Activated CD8-positive, alpha-beta T cell treated with anti-CD3 and anti-CD28 coated beads for 36 hours (primary cell): ENCODE measurements around the gene ETV6. TPM values are rescaled to one million over a fixed set of nuclear protein-coding genes. Genes with fewer than 3 reads are reported as not detected.

Source experiments
- ATAC-seq: fragments of 200-7000 bp; cut with Tn5 transposase; one replicate; pipeline ENCODE4 v1.10.0; 2021; ENCODE audit warnings: mild to moderate bottlenecking, moderate library complexity
- CTCF ChIA-PET: fragments of 350-600 bp; sonication (Branson Sonifier 250); formaldehyde crosslinking; loops from one replicate; lab custom pipeline; 2021; ENCODE audit warnings: antibody characterized with exemption; lab: Charles Lee
- POLR2A ChIA-PET: fragments of 350-600 bp; sonication (Branson Sonifier 250); formaldehyde crosslinking; loops from one replicate; lab custom pipeline; 2021; ENCODE audit warnings: antibody characterized with exemption; lab: Charles Lee
- DNase-seq: peaks from one replicate; pipeline ENCODE4 v3.0.0-alpha.2; 2020
- H3K27ac Mint-ChIP-seq: one replicate; pipeline ENCODE4 v1.8.0; 2021; ENCODE audit warnings: mild to moderate bottlenecking, mixed read lengths
- H3K27me3 Mint-ChIP-seq: one replicate; pipeline ENCODE4 v1.8.0; 2021; ENCODE audit warnings: mixed read lengths
- H3K36me3 Mint-ChIP-seq: one replicate; pipeline ENCODE4 v1.8.0; 2021; ENCODE audit warnings: low read depth, mixed read lengths
- H3K4me1 Mint-ChIP-seq: one replicate; pipeline ENCODE4 v1.8.0; 2021; ENCODE audit warnings: low read depth, mixed read lengths
- H3K4me3 Mint-ChIP-seq: one replicate; pipeline ENCODE4 v1.8.0; 2021; ENCODE audit warnings: mild to moderate bottlenecking, moderate library complexity, mixed read lengths
- H3K9me3 Mint-ChIP-seq: one replicate; pipeline ENCODE4 v1.8.0; 2021; ENCODE audit warnings: mixed read lengths
- intact Hi-C: fragments of 100-400 bp; cut with micrococcal nuclease; formaldehyde crosslinking; loops from one replicate; pipeline ENCODE4 v1.10.0; 2022
- total RNA-seq, 2 experiments: library from RNA; stranded (reverse); gene quantifications; one replicate each; pipeline ENCODE4 v1.2.3, GENCODE V29; 2021
- TF ChIP-seq, protein P1 (sequence below): fragments of 200-600 bp; IDR thresholded peaks from one replicate; pipeline ENCODE4 v1.8.0; 2022; ENCODE audit warnings: antibody characterized with exemption, mild to moderate bottlenecking

Gene ETV6
- total RNA-seq, 2 experiments from 2014 or later = 20.5 to 22.7 TPM

DNA sequence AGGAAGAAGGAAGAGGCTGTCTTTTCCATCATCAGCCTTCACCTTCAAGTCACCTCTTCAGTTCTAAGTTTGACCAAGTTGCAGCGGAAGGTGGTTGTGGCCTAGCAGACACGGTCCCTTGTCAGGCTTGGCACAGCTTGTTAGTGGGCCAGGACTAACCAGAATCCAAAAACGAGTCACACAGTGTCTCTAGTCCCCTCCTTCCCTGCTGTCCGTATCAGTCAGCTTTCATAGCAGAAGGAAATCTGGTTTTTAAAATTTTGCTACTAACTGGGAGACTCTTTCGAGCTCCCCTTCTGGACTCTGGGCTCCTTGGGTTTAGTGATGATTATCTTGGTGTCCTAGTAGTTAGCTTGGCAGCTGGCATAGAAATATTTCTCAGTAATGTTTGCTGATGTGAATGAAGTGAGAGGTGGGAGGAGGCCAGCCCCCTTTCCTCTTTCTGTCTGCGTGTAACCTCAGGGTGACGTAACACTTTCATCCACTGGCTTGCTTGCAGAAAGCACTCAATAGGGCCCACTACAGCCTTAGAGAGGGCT lies 3.8 kb downstream of the ETV6 start:
- TF ChIP-seq, protein P1, sequence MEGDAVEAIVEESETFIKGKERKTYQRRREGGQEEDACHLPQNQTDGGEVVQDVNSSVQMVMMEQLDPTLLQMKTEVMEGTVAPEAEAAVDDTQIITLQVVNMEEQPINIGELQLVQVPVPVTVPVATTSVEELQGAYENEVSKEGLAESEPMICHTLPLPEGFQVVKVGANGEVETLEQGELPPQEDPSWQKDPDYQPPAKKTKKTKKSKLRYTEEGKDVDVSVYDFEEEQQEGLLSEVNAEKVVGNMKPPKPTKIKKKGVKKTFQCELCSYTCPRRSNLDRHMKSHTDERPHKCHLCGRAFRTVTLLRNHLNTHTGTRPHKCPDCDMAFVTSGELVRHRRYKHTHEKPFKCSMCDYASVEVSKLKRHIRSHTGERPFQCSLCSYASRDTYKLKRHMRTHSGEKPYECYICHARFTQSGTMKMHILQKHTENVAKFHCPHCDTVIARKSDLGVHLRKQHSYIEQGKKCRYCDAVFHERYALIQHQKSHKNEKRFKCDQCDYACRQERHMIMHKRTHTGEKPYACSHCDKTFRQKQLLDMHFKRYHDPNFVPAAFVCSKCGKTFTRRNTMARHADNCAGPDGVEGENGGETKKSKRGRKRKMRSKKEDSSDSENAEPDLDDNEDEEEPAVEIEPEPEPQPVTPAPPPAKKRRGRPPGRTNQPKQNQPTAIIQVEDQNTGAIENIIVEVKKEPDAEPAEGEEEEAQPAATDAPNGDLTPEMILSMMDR = no peak
- Mint-ChIP-seq H3K9me3 (no peaks in the 10 kb centered on the region), H3K36me3 (peaks cover 12% of the 10 kb centered on the region), H3K27ac (peak overlapping the region; percentile 95), H3K4me3 (peak overlapping the region; percentile 86), H3K27me3 (no peaks in the 10 kb centered on the region), H3K4me1 (peaks cover 60% of the 10 kb centered on the region)
- DNase-seq = peak; percentile 81
- intact Hi-C loops = loop anchor here (2.0 to 10.0 kb wide), 3 partner anchors 114 to 356 kb away; no protein-coding TSS in a partner anchor
- POLR2A ChIA-PET = interaction anchor here (0.9 to 1.2 kb wide), 4 partner anchors 9 to 239 kb away, joined by 3 to 5 read pairs (median 4); no protein-coding TSS in a partner anchor
- ATAC-seq = peak; percentile 66
- CTCF ChIA-PET = interaction anchor here (0.9 to 1.0 kb wide), 2 partner anchors 23 to 356 kb away, joined by 3 to 5 read pairs; no protein-coding TSS in a partner anchor

DNA sequence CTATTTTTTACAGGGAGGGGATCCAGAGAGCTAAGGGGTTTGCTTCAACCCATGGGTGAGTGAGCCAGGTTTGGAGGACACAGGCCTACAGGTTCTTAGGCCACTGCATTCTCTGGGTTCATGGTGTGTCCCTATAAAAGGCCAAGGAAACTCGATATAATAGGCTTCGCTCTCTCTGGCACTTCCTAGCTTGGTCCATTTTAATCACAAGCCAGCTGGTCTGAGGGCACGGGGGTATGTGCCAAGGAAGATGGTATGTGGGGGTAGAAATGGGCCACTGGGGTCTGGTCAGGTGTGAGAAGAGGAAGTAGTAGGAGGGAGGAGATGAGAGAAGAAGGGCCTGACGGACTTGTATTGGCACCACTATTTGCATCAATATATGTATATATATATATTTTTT lies 4.9 kb downstream of the ETV6 start:
- POLR2A ChIA-PET = no interaction called here
- Mint-ChIP-seq H3K36me3 (peaks cover 12% of the 10 kb centered on the region), H3K27ac (peak overlapping the region; percentile 52), H3K27me3 (no peaks in the 10 kb centered on the region), H3K9me3 (no peaks in the 10 kb centered on the region), H3K4me3 (no peak overlapping the region), H3K4me1 (peaks cover 70% of the 10 kb centered on the region)
- DNase-seq = no peak
- intact Hi-C loops = loop anchor here (5.0 to 10.0 kb wide), 2 partner anchors 113 to 250 kb away; no protein-coding TSS in a partner anchor
- CTCF ChIA-PET = interaction anchor here (0.9 to 1.1 kb wide), 2 partner anchors 73 to 108 kb away, joined by 3 read pairs; no protein-coding TSS in a partner anchor
- TF ChIP-seq, protein P1 = no peak
- ATAC-seq = no peak

DNA sequence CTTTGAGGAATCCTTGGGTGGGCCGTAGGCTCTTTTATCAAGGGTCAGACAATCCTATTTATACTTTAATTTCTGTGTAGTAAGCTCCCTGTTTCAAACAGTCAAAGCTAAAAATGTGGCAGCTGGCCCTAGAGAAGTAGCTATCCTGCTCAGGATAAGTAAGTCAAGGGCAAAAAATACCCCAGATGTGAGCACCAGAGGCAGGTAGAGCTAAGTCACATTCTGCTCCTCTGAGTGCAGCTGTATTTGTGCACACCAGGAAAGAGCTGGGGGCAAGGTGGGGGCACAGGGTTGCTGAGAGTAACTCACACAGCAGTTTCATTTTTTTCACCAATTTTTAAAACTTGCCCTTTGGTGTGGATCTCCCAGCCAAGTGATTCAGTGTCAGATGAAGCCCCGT lies 5.3 kb downstream of the ETV6 start:
- no peak overlapping the region for H3K27ac Mint-ChIP-seq
- POLR2A ChIA-PET = no interaction called here
- peaks cover 75% of the 10 kb centered on the region for H3K4me1 Mint-ChIP-seq
- H3K36me3 Mint-ChIP-seq = peaks cover 14% of the 10 kb centered on the region
- ATAC-seq (no peak), DNase-seq (no peak)
- no peaks in the 10 kb centered on the region for H3K9me3 Mint-ChIP-seq
- no peak overlapping the region for H3K4me3 Mint-ChIP-seq
- CTCF ChIA-PET = interaction anchor here (0.6 to 1.1 kb wide), 3 partner anchors 68 to 108 kb away, joined by 3 read pairs; no protein-coding TSS in a partner anchor
- TF ChIP-seq, protein P1 = no peak
- intact Hi-C loops = loop anchor here (5.0 to 10.0 kb wide), 2 partner anchors 112 to 250 kb away; no protein-coding TSS in a partner anchor
- H3K27me3 Mint-ChIP-seq = no peaks in the 10 kb centered on the region

DNA sequence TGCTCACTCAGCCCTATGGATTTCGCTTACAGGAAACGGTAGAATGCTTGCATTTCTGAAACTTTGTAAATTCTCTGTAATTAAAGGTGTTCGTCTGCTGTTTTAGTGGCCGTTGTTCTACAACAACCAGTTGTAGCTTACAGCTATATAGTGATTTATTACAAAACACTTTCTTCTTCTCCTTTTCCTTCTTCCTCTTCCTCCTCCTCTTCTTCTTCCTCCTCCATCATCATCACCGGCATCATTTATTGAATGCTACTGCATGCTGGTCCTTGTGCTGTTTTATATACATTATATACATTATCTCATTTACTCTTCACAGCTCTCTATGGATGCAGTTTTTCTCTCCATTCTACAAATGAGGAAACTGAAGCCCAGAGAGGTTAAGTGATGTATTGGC lies 6.4 kb downstream of the ETV6 start:
- Mint-ChIP-seq H3K4me3 (no peak overlapping the region), H3K4me1 (peaks cover 78% of the 10 kb centered on the region), H3K27ac (no peak overlapping the region), H3K36me3 (peaks cover 18% of the 10 kb centered on the region), H3K27me3 (no peaks in the 10 kb centered on the region), H3K9me3 (no peaks in the 10 kb centered on the region)
- DNase-seq (no peak), ATAC-seq (no peak)
- intact Hi-C loops = loop anchor here (10.0 kb wide), 1 partner anchor 249 kb away; no protein-coding TSS in a partner anchor
- ChIA-PET POLR2A (no interaction called here), CTCF (interaction anchor here (1.8 kb wide), 1 partner anchor 74 kb away, joined by 4 read pairs; no protein-coding TSS in a partner anchor)
- TF ChIP-seq, protein P1 = no peak

DNA sequence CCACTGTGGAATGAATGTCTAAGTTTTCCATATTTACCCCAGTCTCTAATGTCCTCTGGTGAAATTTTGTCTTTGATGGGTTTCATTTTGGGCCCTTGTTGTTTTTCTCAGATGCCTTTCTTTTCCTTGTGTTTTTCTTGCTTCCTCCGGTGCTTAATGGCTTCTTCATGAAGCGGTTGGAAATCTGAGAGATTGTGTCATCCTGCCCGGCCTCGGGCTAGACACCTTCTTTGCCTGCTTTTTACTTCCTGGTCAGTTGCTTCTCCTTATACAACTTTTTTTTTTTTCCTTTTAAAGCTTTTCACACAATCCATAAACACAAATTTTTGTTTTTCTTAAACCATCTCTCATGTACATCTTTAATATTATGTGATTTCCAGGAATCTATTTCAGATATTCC lies 7.1 kb downstream of the ETV6 start:
- ATAC-seq (no peak), DNase-seq (no peak)
- no peak overlapping the region for H3K27ac Mint-ChIP-seq
- no peaks in the 10 kb centered on the region for H3K27me3 Mint-ChIP-seq
- ChIA-PET CTCF (interaction anchor here (1.8 kb wide), 1 partner anchor 75 kb away, joined by 4 read pairs; no protein-coding TSS in a partner anchor), POLR2A (interaction anchor here (0.9 kb wide), 1 partner anchor 46 kb away, joined by 3 read pairs; no protein-coding TSS in a partner anchor)
- intact Hi-C loops = loop anchor here (10.0 kb wide), 1 partner anchor 248 kb away; no protein-coding TSS in a partner anchor
- TF ChIP-seq, protein P1 = no peak
- H3K4me1 Mint-ChIP-seq = peaks cover 81% of the 10 kb centered on the region
- H3K9me3 Mint-ChIP-seq = no peaks in the 10 kb centered on the region
- H3K4me3 Mint-ChIP-seq = no peak overlapping the region
- peaks cover 21% of the 10 kb centered on the region for H3K36me3 Mint-ChIP-seq
